GM21390 (cell line): ENCODE data around the gene PIGA.
"Not testable (repeated sequence)": the region's sequence is repeated elsewhere in the genome, so short reads cannot be mapped to it uniquely, and the experiment has no call there.

Experiments
- ATAC-seq: cut with Tn5 transposase; IDR thresholded peaks from one replicate; pipeline ENCODE4 v1.9.1; 2021; ENCODE audit not compliant: unreplicated experiment

The PIGA gene

GRCh38 chrX:15321447-15321846 is 13.9 kb downstream of the PIGA start:
- ATAC-seq, result no peak

DNA sequence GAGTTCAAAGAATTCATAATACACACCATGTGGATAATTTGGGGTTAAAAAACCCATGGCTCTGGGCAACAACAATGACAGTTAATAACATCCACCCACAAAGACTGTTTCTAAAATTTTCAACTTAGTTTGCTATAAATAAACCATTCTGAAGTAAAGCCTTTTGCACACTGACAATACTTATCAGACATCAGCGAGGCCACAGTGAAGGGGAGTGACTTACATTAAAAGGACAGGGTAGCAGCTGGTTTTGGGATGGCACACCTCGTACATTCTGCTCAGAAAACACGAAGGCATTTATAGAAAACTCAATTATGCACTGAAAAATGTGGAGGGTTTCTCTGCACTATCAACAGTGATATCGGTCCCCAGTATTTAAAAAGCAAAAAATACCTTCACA is 15.0 kb downstream of the PIGA start:
- no peak for ATAC-seq

DNA sequence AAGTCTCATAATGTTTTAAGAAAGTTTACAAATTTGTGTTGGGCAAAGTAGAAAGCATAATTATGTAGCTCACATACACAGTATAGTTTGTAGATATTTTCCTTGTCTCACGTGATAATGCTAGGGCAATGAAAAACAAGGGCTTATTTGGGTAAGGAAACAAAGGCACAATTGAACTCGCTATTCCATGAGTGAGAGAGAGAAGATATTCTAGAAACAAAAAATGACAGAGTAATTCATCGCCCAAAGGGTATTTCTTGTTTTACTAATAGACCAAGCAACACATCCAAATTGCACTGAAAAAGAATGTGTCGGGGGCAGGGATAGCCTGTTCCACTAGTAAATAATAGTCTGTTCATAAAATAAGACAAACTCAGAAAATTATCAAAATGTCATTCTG is 16.2 kb downstream of the PIGA start:
- no peak for ATAC-seq

DNA sequence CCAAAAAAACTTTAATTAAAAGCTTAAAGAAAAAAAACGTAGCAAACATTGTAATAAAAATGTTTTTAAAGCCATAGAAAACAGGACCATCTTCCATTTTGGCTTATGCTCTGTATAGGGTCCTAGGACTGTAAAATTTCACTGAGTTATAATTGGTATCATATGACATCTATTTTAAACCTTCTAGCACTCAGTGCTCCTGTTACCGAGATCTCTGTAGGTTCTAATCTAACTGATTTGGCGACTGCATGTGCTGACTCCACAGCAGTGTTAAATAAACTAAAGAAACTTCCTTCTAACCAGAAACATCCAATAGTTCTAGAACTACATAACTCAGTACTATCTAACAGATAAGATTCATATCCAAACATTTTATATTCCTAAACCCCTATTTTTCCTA is 19.8 kb downstream of the PIGA start, which contains the start of gene ASB11:
Gene ASB11 (minus strand): TSS at position 132 of the 400 bp plus-strand sequence. CDS start 35 bp downstream, at position 97.
- ATAC-seq, result no peak

DNA sequence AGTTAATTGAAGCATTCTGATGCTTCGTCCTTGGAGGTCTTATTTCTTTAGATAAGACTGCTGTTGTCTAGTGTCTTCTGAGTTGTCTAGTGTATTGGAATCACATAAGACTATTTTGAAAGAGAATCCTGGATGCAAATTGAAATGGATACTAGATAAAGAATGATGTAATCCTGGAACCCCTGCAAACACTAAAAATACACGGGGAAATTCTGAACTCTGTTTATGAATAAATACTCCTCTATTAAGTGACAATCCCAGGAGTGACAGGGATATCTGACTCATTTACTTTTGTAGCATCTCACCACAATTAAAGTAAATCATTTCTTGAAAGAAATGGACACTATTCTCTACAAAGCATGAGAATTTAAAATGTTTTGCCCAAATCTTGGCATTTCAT is 20.9 kb downstream of the PIGA start:
- no peak for ATAC-seq

- ATAC-seq, result no peak
Observed at GRCh38 chrX:15311119-15311518, 24.2 kb downstream of the PIGA start.

GRCh38 chrX:15310117-15310516 is 25.2 kb downstream of the PIGA start:
- no peak for ATAC-seq

GRCh38 chrX:15305899-15306298 is 29.4 kb downstream of the PIGA start:
- not testable (repeated sequence) for ATAC-seq

- no peak for ATAC-seq
Observed at GRCh38 chrX:15301924-15302323, 33.4 kb downstream of the PIGA start.

DNA sequence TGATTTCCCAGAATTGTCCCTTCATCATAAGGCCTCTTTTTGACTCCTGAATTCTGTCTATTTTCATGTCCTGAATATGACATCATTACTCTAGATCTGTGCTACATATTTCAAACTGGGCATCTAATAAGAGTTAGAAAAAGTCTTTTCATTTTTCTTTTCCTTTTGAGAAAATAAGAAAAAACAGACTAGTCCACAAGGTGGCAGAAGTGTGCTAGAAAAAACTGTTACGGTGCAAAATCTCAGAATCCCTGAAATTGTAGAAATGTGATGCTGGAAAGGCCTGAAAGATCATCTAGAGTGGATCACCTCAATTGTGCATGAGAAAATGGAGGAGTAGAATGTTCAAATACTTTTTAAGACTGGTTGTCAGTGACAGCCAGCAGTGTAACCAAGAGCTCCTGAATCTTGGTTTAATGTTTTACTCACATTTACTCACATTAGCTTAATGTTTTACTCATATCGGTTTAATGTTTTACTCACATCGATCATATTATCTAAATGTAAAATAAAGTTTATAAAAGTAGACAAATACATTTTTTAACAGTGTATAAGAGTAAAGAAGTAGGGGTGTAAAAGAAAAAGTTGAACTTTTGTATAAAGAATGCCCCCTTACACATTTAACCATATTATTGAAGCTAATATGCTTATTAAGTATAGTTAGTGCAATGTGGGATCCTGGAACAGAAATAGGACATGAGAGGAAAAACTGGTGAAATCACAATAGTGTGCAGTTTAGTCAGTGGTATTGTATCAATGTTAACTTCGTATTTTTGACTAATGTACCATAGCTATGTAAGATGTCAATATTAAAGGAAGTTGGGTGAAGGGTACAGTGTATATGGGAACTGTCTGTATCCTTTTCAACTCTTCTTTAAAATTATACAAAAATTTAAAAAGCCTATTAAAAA is 35.1 kb downstream of the PIGA start:
- no peak for ATAC-seq

- ATAC-seq, result no peak
Observed at GRCh38 chrX:15298780-15299179, 36.5 kb downstream of the PIGA start.

- no peak for ATAC-seq
Observed at GRCh38 chrX:15298201-15298600, 37.1 kb downstream of the PIGA start.

DNA sequence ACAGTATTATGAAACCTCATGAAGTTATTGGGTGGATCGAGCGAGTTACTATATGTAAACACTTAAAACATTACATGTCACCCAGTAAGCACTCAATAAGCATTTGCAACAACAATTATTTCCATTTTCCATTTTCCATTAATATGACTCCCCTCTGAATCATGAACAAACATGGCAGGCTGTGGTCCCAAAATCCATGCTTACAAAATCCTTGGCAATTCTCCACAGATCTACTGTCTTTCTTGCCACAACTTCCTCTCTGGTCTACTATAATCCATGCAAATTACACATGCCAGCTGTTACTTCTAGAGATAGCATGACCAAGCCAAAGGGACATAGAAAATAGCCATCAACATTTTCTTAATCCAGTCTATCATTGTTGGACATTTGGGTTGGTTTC is 41.9 kb downstream of the PIGA start:
- ATAC-seq, result no peak

GRCh38 chrX:15292861-15293260 is 42.5 kb downstream of the PIGA start:
- no peak for ATAC-seq

DNA sequence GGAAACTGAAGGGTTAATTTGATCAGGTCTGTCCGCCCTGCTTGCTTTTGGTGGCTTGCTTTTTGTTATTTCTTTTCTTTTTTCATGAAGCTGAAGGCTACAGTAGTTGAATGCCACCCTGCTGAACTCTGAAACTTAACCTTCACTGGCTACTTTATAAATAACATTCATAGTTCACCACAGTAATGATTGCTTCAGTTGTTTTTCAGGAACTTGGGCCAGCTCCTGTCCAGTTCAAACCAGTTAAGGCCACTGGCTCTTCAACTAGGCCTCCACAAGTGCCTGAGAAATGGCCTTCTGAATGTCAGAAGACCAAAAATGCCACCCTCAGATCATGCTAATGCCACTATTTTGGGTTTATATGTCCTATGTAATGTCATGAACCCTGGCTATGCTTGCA is 57.7 kb downstream of the PIGA start:
- ATAC-seq, result no peak

GRCh38 chrX:15274946-15275345 is 60.4 kb downstream of the PIGA start:
- no peak for ATAC-seq

DNA sequence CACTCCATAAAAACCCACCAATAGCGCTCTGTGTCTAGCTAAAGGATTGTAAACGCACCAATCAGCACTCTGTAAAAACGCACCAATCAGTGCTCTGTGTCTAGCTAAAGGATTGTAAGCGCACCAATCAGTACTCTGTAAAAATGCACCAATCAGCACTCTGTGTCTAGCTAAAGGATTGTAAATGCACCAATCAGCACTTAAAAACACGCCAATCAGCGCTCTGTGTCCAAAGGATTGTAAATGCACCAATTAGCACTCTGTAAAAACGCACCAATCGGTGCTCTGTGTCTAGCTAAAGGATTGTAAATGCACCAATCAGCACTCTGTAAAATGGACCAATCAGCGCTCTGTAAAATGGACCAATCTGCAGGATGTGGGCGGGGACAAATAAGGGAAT is 62.0 kb downstream of the PIGA start:
- not testable (repeated sequence) for ATAC-seq

DNA sequence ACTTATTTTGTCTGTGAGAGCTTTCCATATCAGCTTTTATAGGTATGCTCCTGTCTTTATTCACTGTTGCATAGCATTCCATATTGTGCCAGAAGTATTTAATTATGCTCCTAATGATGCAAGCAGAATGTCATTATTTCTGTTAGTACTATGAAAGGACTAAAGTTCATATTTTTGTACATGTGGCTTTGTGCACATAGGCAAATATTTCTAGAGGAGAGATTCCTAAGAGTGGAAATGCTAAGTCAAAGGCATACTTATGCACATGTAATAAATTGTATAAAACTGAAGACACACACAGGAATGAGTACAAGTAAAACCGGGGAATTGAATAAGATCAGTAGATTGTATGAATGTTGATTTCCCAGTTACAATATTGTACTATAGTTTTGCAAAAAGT is 63.6 kb downstream of the PIGA start:
- ATAC-seq, result no peak

DNA sequence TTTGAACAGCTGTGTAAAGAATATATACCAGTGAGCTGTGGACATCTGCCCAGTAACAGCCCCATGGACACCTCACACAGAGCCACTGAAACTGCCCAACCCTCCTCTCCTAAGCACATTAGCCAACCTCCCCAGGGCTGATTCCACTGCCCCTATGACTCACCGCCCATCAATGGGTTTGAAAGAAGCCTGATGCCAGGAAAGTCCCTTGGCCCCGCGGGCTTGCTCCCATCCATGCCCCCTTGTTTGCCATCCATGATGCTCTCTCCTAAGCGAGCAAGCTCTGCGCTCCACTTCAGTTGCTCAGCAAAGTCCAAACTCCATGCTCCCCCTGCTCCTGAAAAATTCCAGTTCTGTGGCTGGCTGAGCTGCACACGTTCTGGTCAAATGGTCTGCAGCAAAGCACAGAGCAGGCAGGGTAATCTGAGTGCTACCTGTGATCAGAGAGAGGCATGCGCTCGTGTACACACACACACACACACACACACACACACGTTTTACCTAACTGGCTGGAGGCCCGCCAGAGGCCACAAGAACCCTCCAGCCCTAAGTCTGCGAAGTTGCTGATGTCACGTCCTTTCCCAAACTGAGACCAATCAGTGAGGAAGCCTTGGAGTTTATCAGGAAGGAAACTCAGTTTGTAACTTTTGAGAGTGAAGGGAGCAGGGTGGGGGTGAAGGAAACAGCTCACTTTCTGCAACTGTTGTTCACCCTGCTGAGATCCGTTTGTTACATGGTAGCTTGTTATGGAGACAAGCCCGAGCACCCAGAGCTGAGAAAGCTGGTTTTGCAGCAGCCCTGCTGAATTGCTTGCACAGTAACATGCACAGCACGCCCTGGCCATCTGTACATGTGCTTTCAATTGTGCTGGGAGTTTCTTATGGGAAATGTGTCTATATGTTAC is 65.5 kb downstream of the PIGA start, which contains the start of gene ASB9:
Gene ASB9 (minus strand): TSS at position 466 of the 904 bp plus-strand sequence. CDS start 209 bp downstream, at position 257.
- ATAC-seq, result no peak
